ENCODE measurements around the gene CEACAM20.
A peak's percentile ranks its signal among the peaks of the same experiment; 100 is the strongest.
"Not testable (repeated sequence)": the region's sequence is repeated elsewhere in the genome, so short reads cannot be mapped to it uniquely, and the experiment has no call there.

The CEACAM20 gene

GRCh38 chr19:44544031-44544430 is 14.6 kb upstream of the CEACAM20 start:
- DNase-seq = no peak

GRCh38 chr19:44542671-44543070 is 13.2 kb upstream of the CEACAM20 start:
- no peak for DNase-seq

- no peak for DNase-seq
Observed at GRCh38 chr19:44540736-44541135, 11.3 kb upstream of the CEACAM20 start.

- no peak for DNase-seq
Observed at GRCh38 chr19:44539991-44540390, 10.5 kb upstream of the CEACAM20 start.

GRCh38 chr19:44539236-44539826 is 9.9 kb upstream of the CEACAM20 start:
- peak; percentile 54 for DNase-seq

- not testable (repeated sequence) for DNase-seq
Observed at GRCh38 chr19:44535361-44535760, 5.9 kb upstream of the CEACAM20 start.

- DNase-seq = no peak
Observed at GRCh38 chr19:44532819-44533218, 3.3 kb upstream of the CEACAM20 start.

- DNase-seq = peak; percentile 73
Observed at GRCh38 chr19:44530777-44531176, 1.3 kb upstream of the CEACAM20 start.

GRCh38 chr19:44527554-44527953 is 1.9 kb downstream of the CEACAM20 start:
- DNase-seq = no peak

GRCh38 chr19:44525721-44526430 is 3.6 kb downstream of the CEACAM20 start:
- DNase-seq = no peak

GRCh38 chr19:44521370-44521769 is 8.1 kb downstream of the CEACAM20 start:
- DNase-seq = no peak

- peak; percentile 9 for DNase-seq
Observed at GRCh38 chr19:44517146-44517545, 12.3 kb downstream of the CEACAM20 start.

- DNase-seq = no peak
Observed at GRCh38 chr19:44515907-44516306, 13.6 kb downstream of the CEACAM20 start.

GRCh38 chr19:44515031-44515430 is 14.4 kb downstream of the CEACAM20 start:
- DNase-seq = no peak

GRCh38 chr19:44512326-44513298 is 16.9 kb downstream of the CEACAM20 start:
- peak; percentile 39 for DNase-seq

- DNase-seq = no peak
Observed at GRCh38 chr19:44509478-44509877, 20.0 kb downstream of the CEACAM20 start.

- peak; percentile 83 for DNase-seq
Observed at GRCh38 chr19:44499962-44500949, 29.2 kb downstream of the CEACAM20 start, which contains the start of gene ZNF180. TSS of gene ZNF180 (minus strand) at chr19:44500522. CDS start at chr19:44497334, 3,188 bp downstream.

- DNase-seq = no peak
Observed at GRCh38 chr19:44499559-44499958, 29.9 kb downstream of the CEACAM20 start.

- no peak for DNase-seq
Observed at GRCh38 chr19:44498988-44499387, 30.5 kb downstream of the CEACAM20 start.

- no peak for DNase-seq
Observed at GRCh38 chr19:44496711-44497110, 32.8 kb downstream of the CEACAM20 start.

- DNase-seq = peak; percentile 18
Observed at GRCh38 chr19:44476559-44477408, 52.7 kb downstream of the CEACAM20 start.
